ENCODE results near the gene PLA2R1.

PLA2R1 gene

GRCh38 chr2:160062292-160063005, at the start of gene PLA2R1:
Gene PLA2R1, minus strand, starts transcription at chr2:160062615. Its CDS starts 212 bp downstream, at chr2:160062403.
- no peak for TF ChIP-seq ZNF830 (tag by site-specific recombination; IDR thresholded peaks at IDR 0.05; ENCODE audit: low read depth)
- no peak for TF ChIP-seq ZNF791 (tag by site-specific recombination; IDR thresholded peaks at IDR 0.05)
- TF ChIP-seq ZNF560 (tag by site-specific recombination; IDR thresholded peaks at IDR 0.05; ENCODE audit: borderline replicate concordance): no peak
- H3K4me1 ChIP-seq (ENCODE audit: control insufficient read depth, insufficient read depth, low read length): peaks cover 4% of the 10 kb centered on the region; the same call in 1 of the 2 replicates
- peak within 1 kb of the TSS; percentile 41 for H3K4me3 ChIP-seq (ENCODE audit: low read depth, low read length)
- ChIA-PET CTCF (no interaction called here), POLR2A (no interaction called here)
- H3K27ac ChIP-seq (ENCODE audit: extremely low read depth, low read depth, low read length): no peak within 1 kb of the TSS
- H3K9me3 ChIP-seq (ENCODE audit: control insufficient read depth, insufficient read depth, low read depth, low read length): no peaks in the 10 kb centered on the region
- no peaks in the 10 kb centered on the region for H3K36me3 ChIP-seq (ENCODE audit: control insufficient read depth in 2 of 2, insufficient read depth in 1 of 2, low read length in 2 of 2)

DNA sequence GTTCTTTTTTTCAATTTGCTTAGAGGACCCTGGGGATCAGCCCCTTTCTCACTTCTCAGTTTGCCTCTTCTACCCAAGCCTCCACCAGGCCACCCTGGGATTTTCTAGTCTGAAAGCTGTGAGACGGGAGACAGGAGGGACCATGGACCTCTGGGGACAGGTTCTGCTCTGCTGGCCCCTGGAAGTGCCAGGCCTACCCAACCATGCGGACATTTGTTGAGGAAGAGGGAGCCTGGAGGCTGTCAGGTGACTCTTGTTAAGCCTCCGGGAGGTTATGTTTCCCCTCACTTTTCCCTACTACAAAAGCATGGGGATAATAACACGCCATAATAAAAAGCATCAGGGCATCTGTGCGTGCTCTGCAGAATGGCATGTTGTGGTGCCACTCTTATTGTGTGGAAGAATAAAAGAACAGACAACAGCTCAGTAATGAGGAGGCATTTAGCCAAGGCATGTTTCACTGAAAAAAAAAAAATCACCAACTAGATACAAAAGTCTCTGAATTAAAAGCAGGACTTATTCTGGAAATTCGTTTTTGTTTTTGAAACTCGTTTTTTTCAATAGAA, 48.3 kb upstream of the PLA2R1 start:
- H3K4me1 ChIP-seq (ENCODE audit: control insufficient read depth, insufficient read depth, low read length): no peaks in the 10 kb centered on the region
- H3K9me3 ChIP-seq (ENCODE audit: control insufficient read depth, insufficient read depth, low read depth, low read length): no peaks in the 10 kb centered on the region
- no peaks in the 10 kb centered on the region for H3K36me3 ChIP-seq (ENCODE audit: control insufficient read depth in 2 of 2, insufficient read depth in 1 of 2, low read length in 2 of 2)
- no peak overlapping the region for H3K27ac ChIP-seq (ENCODE audit: extremely low read depth, low read depth, low read length)
- no peak overlapping the region for H3K4me3 ChIP-seq (ENCODE audit: low read depth, low read length)
- POLR2A ChIA-PET: interaction anchor here (0.9 kb wide), 1 partner anchor 159 kb away, joined by 3 read pairs; no protein-coding TSS in a partner anchor
- TF ChIP-seq ZNF292 (tag by site-specific recombination; IDR thresholded peaks at IDR 0.05; ENCODE audit: borderline replicate concordance, low read depth): no peak
- TF ChIP-seq OSR2 (tag by site-specific recombination; IDR thresholded peaks at IDR 0.05): no peak
- no peak for TF ChIP-seq ZSCAN30 (tag by site-specific recombination; IDR thresholded peaks at IDR 0.05)
- CTCF ChIA-PET: interaction anchor here (0.5 to 3.9 kb wide), 36 partner anchors 10 to 1836 kb away, joined by 3 to 26 read pairs (median 4); no protein-coding TSS in a partner anchor

DNA sequence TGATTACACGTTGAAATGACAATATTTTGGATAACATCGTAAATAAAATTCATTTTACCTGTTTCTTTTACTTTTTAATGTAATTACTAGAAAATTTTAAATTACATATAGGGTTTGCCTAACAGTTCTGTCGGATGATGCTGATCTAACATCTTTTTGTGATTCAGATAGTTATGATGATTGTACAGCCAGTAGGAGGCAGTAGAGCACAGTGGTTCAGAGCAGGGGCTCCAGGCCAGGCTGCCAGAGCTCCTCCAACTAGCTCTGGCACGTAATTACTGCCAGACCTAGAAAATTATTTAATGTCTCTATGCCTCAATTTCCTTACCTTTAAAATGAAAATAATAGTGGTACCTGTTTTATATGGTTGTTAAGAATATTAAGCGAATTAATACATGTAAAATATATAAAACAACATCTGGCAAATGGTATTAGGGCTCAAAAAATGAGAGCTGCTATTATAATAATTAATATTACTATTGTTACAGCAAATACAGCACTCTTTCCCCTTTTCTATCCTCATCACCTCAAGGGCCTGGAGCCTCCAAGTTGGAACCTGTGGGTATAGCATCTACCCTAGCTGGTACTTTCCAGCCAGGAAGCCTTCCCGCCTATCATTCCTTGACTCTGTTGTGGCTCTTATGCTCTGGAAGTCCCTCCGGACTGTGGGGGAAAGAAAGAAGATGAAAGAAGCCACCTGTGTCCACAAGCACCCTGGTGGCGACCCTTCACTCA, 47.7 kb upstream of the PLA2R1 start:
- no peak overlapping the region for H3K27ac ChIP-seq (ENCODE audit: extremely low read depth, low read depth, low read length)
- TF ChIP-seq ZSCAN30 (tag by site-specific recombination; IDR thresholded peaks at IDR 0.05) (peak; percentile 44; the same call in 1 of the 2 replicates), OSR2 (tag by site-specific recombination; IDR thresholded peaks at IDR 0.05) (no peak), ZNF514 (tag by site-specific recombination; IDR thresholded peaks at IDR 0.05) (no peak), ZNF843 (tag by site-specific recombination; IDR thresholded peaks at IDR 0.05) (no peak), ZNF341 (tag by site-specific recombination; IDR thresholded peaks at IDR 0.05; ENCODE audit: low read depth) (no peak), ZFP3 (tag by site-specific recombination; IDR thresholded peaks at IDR 0.05; ENCODE audit: low read depth) (no peak), YY1 (tag by site-specific recombination; IDR thresholded peaks at IDR 0.05) (no peak), ZNF521 (tag by site-specific recombination; IDR thresholded peaks at IDR 0.05) (no peak), IKZF3 (tag by site-specific recombination; IDR thresholded peaks at IDR 0.05) (no peak), ZBTB20 (tag by site-specific recombination; IDR thresholded peaks at IDR 0.05) (no peak), CTCF (tag by site-specific recombination; IDR thresholded peaks at IDR 0.05) (peak; percentile 54), ZNF76 (tag by site-specific recombination; IDR thresholded peaks at IDR 0.05; ENCODE audit: borderline replicate concordance, low read depth) (no peak), ZFP37 (tag by site-specific recombination; IDR thresholded peaks at IDR 0.05) (no peak), ZNF654 (tag by site-specific recombination; IDR thresholded peaks at IDR 0.05; ENCODE audit: low read depth) (peak; percentile 78), WT1 (tag by site-specific recombination; IDR thresholded peaks at IDR 0.05) (no peak), ZNF660 (tag by site-specific recombination; IDR thresholded peaks at IDR 0.05) (0 out of 2 replicates have a peak, but pooled peaks have one; percentile 53), ZBTB6 (tag by site-specific recombination; IDR thresholded peaks at IDR 0.05) (peak; percentile 42; the same call in 1 of the 2 replicates), RBAK (tag by site-specific recombination; IDR thresholded peaks at IDR 0.05) (no peak), ZNF473 (tag by site-specific recombination; IDR thresholded peaks at IDR 0.05) (no peak)
- POLR2A ChIA-PET: interaction anchor here (0.9 kb wide), 1 partner anchor 160 kb away, joined by 3 read pairs; no protein-coding TSS in a partner anchor
- H3K9me3 ChIP-seq (ENCODE audit: control insufficient read depth, insufficient read depth, low read depth, low read length): no peaks in the 10 kb centered on the region
- H3K4me3 ChIP-seq (ENCODE audit: low read depth, low read length): no peak overlapping the region
- no peaks in the 10 kb centered on the region for H3K36me3 ChIP-seq (ENCODE audit: control insufficient read depth in 2 of 2, insufficient read depth in 1 of 2, low read length in 2 of 2)
- CTCF ChIA-PET: interaction anchor here (0.5 to 3.9 kb wide), 51 partner anchors 9 to 1174 kb away, joined by 3 to 26 read pairs (median 4); no protein-coding TSS in a partner anchor
- no peaks in the 10 kb centered on the region for H3K4me1 ChIP-seq (ENCODE audit: control insufficient read depth, insufficient read depth, low read length)
